SHP77 (cell line): Measurements from ENCODE around the gene SHISA7.
A peak's percentile ranks its signal among the peaks of the same experiment; 100 is the strongest.
"Not testable (repeated sequence)": the region's sequence is repeated elsewhere in the genome, so short reads cannot be mapped to it uniquely, and the experiment has no call there.

ENCODE experiments used
- DNase-seq, 2 experiments: peaks; one replicate each; lab custom pipeline; 2025; lab: John Stamatoyannopoulos, UW

The SHISA7 gene

DNA sequence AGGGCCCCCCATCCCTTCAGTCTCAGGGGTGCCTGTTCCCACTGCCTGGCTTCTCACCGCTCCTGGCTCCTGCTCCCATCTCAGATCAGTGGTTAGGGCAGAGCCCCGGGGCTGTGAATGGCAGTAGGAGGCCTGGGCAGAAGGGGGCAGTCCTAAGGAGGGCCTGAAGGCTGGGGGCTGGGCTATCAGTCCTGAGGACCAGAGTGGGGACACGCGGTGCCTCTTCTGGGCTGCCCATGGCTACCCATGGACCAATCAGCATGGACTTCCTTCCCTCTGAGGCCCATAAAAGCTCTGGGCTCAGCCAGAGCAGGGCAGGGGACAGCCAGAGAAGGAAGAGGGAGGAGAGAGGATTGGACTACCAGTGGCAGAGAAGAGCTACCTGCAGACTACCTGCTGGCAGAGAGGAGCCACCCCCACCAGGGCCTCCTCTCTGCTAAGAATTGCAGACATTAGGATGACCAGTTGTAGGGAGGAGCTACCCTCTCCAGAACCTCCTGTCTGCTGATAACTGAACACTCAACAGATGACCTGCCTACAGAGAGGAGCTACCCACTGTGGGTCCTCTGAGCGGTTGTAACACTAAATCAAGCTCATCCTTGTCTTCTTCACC, 23.4 kb downstream of the SHISA7 start:
- no peak for DNase-seq

DNA sequence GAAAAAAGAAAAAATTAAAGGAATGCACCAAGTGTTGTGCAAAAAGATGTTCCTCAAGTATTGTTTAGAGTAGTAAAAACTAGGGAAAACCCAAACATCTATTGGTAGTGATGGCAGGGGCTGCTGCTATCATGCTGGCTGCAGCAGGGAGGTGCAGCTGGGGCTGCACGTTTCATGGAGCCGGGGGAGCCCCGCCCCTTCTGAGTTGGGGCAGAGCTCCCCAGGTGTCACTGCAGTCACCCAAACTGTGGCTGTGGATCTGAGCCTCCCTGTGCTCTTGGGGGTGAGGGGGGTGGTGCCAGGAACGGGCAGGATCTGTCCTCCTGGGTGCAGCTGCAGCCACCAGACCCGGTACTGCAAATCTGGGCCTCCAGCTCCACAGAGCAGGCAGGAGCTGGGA, 24.0 kb downstream of the SHISA7 start:
- DNase-seq = no peak

DNA sequence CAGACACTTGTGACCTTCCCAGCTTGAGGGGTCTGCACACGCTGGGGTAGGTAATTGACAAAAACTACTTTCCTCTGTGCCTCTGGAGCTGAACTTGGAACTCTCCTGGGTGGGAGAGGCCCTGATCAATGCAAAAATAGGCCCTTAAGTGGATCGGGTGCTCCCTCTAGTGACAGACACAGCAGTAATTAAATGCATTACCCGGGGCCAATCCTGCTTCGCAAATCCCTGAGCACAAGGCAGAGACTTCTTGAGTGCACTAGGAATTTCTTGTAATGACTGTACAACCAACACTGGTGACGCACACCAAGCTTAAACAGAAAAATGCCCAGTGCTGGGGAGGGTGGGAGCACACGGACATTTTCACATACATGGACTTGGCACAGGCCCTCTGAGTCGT, 24.9 kb downstream of the SHISA7 start:
- peak; percentile 46 to 68 for DNase-seq

DNA sequence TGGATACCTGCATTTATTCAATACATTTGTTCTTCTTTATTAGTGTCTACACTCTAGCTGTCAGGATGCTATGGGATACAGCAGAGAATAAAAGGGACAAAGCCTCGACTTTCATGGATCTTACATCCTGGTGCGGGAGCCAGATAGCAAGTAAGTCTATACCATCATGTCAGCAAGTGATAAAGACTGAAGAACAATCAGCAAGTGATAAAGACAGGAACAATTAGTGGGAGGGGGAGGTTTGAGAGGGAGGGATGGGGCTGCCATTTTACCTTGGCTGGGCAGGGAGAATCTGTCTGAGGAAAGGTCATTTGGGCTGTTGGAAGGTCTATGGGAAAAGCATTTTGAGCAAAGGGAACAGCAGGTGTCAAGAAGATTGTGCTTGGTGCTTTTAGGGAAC, 32.9 kb downstream of the SHISA7 start:
- no peak for DNase-seq

DNA sequence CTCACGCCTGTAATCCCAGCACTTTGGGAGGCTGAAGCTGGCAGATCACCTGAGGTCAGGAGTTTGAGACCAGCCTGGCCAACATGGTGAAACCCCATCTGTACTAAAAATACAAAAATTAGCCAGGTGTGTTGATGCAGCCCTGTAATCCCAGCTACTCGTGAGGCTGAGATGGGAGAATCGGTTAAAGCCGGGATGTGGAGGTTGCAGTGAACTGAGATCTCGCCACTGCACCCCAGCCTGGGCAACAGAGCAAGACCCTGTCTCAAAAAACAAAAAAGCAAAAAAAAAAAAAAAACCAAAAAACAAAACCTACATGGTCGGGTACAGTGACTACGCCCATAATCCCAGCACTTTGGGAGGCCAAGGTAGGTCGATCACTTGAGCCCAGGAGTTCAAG, 33.9 kb downstream of the SHISA7 start:
- not testable (repeated sequence) for DNase-seq

DNA sequence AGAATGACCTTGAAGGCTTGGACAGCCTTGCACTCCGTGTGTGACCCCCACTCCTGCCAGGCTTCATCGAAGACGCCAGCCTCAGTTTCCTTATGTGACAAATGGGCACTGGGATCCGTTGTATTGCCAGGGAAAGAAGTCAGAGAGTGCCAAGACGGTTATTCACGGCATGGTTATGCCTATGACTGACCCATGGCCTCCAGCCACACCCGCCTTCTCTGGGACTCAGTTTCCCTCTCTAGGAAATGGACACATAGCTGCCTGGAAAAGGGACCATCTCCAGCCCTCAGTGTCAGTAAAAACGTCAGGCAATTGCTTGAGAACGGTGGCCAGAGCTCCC, 34.6 kb downstream of the SHISA7 start:
- DNase-seq = no peak

DNA sequence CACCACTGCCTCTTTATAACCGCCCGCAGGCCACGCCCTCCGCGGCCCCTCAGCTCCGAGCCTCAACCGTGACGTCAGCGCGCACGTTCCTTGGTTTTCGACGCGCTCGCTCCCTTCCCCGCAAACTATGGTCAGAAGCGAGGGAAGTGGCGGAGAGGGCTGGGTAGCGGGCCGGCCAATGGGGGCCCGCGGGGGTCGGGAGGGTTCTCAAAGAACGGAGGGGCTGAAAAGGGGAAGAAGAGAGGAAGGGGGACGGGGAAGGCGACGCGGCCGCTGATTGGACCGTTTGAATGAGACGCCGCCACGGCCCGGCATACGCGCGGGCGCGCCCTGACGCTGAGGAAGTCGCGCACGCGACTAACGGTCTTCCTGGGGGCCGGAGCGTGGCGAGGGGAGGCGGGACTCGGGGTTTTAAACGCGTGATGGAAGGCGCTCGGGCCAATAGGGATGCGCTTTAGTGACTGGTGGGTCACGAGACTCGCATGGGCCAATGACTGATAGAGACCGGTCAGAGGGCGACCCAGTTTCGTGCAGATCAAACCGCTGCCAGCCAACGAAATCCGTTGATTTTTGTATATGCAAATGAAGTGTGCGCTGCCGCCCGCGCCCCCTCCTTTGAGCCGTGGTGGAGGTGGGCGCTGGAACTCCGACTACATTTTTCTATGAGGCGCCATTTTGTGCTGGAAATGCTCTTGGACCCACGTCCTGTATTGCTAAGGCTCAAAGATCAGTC, 35.1 kb downstream of the SHISA7 start:
- peak; percentile 99 for DNase-seq

DNA sequence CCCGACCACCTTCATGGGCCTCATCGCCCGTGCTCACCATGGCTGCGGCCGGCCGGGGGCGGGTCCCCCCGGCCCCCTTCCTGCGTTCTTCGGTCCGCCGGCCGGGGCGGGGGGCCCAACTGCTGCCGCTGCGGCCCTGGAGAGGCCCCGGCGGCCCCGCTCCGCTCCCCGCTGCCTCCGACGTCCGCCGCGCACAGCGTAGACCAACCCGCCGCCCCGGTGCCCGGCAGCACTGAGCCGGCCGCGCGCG, 35.6 kb downstream of the SHISA7 start, which contains the start of gene UBE2S:
Gene UBE2S, minus strand, starts transcription at position 239 of the 250 bp plus-strand sequence. Its CDS starts 199 bp downstream, at position 40.
- not testable (repeated sequence) for DNase-seq

DNA sequence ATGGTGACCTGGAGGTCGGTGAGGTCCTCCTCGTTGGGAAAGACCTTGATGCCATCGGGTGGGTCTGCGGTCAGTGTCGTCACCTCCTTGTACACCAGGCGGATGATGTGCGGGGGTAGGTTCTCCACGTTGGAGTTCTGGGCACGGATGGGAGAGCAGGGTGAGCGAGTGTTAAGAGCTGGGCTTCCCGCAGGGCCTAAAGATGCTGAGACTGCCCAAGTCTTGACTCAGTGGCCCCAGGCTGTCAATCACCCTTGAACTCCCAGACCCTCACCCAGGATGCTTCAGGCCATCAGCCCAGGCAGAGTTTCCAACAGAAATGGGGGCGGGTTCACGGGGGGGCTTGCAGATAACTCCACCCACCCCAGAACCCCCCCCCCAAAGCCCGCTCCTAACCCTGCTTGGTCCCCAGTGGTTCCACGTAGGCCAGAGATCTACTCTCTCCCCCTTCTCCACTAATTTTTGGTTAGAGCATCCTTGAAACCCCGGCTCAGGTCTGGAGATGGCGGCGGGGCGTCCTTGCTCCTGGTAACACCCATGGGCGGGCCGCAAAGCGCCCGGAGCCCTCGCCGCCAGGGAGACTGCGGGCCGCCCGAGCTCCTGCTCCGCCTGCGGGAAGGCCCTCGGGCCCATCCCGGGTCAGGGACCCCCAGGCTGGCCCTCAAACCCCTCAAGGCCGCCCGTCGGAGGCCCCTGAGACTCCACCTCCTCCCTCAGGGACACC, 36.1 kb downstream of the SHISA7 start:
- DNase-seq = no peak

DNA sequence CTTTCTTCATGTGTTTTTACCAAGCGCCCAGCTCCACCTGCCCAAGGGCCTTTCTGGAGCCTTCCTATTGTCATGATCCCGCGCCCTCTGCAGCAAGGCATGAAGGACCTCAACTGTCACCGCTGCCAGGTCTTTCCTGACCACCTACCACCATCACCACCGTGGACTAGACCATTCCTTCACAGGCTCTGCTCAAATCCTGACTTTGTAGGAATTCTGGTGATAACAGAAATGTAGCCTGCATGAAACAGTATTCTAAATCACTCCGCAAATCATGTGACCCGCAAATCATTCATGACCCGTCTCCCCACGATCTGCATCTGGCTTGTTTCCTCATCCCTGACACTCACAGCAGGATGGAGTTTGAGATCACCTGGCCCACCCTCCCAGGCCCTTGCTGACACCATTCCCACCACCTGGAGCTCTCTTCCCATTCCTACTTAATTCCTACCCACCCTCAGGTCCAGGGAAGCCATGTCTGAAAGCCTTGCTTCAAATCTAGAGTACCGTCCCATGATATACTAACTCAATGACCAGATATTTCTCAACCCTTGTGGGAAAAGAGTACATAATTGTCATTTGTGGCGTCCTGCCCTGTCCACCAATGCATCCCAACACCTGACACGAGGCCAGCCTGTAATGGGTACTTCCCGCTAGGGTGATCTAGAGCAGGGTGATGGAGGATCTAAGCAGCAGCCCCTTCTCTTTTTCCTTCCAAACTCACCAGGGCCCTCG, 36.8 kb downstream of the SHISA7 start:
- no peak for DNase-seq

DNA sequence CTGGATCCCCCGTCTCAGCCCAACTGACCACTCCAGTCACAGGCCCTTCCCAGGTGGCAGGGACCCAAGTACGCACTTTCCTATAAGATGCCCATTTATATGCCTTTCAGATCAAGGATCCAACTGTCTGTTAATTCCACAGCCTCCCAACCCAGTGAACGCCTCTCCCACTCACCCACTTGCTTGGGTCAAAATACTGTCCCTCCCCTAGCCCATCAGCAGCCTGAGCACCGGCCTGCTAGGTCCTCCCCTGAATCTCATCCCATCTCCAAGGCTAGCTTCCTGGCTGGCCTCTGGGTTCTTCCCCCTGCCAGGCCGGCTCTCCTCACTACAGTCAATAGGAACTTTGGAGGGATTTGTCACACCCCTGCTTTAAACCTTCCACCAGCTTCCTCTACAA, 37.5 kb downstream of the SHISA7 start:
- no peak for DNase-seq

DNA sequence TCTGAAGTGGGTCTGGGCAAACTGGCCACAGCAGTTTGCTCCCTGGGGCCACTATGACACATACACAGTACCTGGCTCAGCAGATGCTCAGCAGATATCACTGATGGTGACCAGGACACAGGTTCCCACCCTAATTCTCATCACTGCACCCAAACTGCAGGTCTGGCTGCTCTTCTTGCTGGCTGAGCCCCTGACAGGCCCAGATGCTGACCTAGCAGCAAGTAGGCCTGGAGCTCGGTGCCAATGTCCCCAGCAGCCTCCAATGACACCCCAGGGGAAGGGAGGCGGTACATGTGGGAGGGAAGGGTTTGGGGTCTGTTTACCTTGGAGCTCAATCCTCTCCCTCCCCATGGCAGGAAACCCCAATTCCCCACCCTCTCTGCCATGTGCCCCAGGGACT, 40.6 kb downstream of the SHISA7 start:
- DNase-seq = no peak

DNA sequence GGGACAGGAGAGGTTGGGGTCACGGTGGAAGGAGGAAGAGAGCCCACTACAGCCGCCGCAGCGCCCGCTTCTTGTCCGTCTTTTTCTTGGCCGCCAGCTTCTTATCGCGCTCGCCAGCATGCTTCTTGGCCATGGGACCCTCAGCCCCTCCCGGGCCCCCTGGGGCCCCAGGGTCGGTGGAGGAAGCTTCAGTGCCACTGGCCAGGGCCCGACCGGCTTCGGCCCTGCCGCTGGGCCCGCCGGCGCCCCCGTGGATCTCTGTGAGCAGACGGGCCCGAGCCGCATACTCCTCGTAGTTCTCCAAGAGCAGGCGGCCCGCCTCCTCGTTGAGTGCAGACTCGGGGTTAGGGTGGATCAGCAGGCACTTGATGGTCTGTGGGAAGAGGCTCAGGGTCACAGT, 41.7 kb downstream of the SHISA7 start:
- DNase-seq = not testable (repeated sequence)

DNA sequence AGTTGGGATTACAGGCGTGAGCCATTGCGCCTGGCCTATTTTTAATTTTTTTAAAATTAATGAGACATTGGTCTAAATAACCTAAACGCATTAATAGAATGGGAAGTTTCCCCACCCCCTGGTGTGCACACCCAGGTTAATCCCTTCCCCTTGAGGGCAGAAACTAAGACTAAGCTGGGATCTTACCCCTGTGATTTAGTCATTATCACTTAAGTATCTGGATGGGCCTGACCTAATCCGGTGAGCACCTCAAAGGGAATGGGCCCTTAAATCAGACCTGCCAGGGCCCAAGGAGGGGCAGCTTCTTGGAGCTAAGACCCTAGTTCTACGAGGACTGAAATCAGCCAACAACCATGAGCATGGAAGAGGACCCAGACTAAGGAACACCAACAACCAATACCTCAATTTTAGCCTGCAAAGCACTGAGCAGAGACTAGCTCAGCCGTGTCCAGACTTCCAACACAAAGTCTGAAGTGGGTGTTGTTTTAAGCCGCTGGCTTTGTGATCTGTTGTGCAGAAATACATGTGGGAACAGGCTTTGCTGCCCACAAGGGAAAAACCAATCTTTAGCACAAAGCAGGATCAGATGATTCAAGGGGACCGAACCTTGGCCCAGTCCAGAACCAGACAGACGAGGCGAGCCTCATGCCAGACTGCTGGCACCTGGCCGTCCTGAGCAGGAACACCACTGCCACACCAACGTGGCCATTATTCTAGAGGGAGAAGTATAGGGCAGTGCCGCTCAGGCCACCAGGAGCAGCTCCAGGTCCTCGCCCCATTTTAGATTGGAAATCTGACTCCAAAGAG, 42.6 kb downstream of the SHISA7 start:
- DNase-seq = no peak

DNA sequence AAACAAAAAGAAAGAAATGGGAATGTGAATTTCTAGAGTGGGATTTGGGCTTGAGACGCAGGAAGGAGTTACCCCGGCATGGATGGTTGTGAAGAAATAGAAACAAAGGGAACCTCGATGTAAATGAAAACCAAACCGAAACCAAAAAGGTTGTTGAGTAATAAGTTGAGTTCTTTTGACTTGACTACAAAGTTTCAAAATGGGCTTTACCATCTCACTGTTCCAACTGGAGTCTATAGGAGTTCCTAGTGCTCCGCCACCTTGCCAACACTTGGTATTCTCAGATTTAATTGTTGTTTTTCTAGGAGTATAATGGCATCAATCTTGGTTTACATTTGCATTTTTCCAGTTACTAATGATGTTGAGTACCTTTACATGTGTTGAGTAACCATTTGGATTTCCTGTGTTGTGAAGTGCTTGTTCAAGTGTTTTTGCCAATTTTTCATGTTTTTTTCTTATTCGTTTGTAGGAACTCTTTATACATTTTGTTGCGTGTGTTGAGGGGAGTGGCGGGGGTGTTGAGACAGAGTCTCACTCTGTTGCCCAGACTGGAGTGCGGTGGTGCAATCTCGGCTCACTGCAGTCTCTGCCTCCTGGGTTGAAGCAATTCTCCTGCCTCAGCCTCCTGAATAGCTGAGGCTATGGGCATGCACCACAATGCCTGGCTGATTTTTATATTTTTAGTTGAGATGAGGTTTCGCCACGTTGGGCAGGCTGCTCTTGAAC, 44.7 kb downstream of the SHISA7 start:
- no peak for DNase-seq

DNA sequence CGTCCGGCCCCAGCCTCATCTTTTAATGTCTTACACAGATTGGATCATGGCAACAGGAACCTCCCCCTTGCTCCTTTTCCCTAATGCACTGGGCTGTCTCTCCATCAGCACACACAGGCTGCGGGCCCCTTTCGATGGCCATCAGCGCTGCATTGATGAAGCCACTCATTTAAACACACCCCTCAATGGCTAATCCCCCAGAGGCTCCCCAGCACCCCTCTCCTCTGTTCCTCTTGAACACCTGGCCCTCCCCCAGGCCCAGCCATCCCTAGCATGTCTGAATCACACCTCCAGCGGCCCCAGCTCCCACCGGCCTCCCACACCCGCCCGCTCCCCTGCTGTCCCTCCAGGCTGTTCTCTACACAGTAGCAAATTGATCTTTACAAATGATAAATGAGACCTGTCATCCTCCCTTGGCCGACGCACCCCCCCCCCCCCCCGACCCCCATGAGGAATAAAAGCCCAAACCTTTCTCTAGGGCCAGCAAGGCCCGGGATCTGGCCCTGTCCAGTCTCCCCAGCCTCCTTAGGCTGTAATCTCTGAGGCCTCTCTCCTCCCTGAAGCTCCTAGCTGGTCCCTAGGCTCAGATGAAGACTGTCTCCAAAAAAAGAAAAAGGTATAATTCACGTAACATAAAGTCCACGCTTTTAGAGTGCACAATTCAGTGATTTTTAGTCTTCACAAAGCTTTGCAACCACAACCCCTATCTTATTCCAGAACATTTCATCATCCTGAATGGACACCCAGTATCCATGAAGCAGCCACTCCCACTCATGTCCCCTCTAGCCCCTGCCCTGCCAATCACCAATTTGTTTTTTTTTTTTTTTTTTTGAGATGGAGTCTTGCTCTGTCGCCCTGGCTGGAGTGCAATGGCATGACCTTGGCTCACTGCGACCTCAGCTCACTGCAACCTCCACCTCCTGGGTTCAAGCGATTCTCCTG, 50.0 kb downstream of the SHISA7 start:
- no peak for DNase-seq

DNA sequence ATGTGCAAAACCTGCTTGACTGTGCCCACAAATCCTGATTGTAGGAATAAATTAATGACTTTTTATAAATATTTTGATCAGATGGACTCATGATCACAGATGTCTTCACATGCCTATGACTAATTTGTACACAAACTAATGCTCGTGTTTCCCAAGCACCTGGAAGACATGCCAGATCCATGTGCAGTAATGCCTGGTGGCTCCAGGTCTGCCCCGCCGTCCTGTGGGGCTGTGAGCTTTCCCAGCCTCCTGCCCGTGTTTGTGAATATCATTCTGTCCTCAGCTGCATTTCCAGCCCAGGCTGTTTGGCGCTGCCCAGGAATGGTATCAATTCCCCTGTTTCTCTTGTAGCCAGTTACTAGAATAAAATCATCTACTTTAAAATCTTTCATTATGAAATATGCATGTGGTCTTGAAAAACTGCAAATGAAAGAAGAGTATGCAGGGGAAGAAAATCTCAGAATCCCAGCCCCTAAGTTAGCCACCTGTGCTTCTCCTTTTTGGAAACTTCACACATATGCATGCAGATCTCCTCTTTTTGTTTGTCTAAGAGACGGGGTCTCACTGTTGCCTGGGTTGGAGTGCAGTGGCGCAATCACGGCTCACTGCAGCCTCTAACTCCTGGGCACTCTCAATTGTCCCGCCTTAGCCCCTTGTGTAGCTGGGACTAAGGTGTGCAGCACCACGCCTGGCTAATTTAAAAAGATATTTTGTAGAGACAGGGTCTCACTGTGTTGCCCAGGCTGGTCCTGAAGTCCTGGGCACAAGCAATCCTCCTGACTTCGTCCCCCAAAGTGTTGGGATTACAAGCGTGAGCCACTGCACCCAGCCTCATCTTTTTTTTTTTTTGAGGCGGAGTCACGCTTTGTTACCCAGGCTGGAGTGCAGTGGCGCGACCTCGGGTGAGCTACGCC, 51.1 kb downstream of the SHISA7 start:
- DNase-seq = no peak

DNA sequence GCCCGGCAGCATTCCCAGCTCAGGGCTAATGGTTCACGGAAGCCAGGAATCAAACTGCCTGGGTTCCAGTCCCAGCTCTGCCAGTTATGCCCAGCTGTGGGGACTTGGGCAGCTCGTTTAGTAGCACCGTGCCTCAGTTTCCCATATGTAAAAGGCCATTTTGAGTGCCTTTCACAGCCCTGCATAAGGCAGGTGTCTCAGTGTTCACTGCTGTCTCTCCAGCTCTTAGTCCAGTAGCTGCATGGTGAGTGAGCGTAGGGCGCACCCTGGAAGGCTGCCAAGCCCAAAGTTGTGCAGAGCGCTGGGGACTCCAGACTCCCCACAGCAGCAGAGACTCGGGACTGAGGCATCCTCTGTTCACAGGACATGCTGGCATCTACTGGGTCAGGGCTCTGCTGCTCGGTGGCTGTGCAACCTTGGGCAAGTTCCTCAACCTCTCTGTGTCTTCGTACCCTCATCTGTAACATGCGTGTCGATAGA, 51.9 kb downstream of the SHISA7 start:
- no peak for DNase-seq

DNA sequence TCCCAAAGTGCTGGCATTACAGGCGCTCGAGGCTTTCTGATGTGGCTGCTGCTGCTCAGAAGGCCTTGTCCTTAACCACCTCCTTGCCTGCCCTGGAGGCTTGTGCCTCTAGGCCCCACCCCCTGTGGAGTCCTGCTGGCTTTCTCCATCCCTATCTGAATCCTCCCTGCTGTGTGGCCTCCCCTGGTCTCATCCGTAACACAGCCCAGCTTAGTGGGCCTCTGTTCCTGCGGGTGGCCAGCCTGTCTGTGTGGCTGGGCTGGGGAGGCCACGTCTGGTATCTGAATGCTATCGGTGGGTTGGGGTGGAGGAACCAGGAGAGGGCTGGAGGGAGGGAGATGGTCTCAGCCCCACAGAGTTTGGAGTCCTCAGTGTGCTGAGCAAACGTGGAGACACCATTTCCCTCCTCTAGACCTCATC, 52.6 kb downstream of the SHISA7 start:
- no peak for DNase-seq
